HG02943 (cell line): ENCODE measurements around the gene FAM3B.
"Not testable (repeated sequence)": the region's sequence is repeated elsewhere in the genome, so short reads cannot be mapped to it uniquely, and the experiment has no call there.

Experiments
- ATAC-seq: cut with Tn5 transposase; IDR thresholded peaks from one replicate; pipeline ENCODE4 v1.9.1; 2021; ENCODE audit warnings: mild to moderate bottlenecking, low read depth, moderate library complexity; ENCODE audit not compliant: unreplicated experiment

Gene FAM3B

DNA sequence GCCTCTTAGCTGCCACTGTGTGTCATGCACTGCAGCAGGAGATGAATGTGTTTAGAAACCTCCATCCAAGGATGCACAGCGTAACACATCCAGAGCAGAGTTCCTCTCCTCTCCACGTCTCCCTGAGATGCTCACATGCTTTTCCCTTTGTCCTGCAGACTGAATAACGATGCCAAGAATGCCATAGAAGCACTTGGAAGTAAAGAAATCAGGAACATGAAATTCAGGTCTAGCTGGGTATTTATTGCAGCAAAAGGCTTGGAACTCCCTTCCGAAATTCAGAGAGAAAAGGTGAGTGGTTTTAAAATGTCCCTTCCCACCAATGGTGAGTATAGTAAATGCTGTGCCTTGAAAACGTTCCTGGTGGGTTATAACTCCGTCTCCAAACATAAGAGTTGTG, 31.8 kb downstream of the FAM3B start:
- ATAC-seq, result no peak

DNA sequence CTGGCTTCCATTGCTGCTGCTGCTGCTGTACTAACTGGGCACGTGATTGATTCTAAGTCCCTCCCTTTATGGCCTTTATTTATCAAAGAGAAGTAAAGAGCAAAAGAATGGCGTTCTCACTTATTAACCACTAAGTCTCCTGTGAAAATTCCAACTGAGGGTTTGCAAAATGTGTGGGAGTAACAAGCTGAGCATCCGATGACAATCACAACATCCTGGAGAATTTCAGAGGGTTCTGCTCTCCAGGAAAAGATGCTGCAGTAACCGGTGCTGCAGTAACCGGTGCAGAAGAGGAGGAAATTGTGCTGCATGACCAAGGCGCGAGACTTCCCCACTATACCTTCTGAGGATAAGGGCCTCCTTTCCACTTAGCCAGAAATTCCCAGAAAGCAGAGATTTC, 32.5 kb downstream of the FAM3B start:
- ATAC-seq, result no peak

DNA sequence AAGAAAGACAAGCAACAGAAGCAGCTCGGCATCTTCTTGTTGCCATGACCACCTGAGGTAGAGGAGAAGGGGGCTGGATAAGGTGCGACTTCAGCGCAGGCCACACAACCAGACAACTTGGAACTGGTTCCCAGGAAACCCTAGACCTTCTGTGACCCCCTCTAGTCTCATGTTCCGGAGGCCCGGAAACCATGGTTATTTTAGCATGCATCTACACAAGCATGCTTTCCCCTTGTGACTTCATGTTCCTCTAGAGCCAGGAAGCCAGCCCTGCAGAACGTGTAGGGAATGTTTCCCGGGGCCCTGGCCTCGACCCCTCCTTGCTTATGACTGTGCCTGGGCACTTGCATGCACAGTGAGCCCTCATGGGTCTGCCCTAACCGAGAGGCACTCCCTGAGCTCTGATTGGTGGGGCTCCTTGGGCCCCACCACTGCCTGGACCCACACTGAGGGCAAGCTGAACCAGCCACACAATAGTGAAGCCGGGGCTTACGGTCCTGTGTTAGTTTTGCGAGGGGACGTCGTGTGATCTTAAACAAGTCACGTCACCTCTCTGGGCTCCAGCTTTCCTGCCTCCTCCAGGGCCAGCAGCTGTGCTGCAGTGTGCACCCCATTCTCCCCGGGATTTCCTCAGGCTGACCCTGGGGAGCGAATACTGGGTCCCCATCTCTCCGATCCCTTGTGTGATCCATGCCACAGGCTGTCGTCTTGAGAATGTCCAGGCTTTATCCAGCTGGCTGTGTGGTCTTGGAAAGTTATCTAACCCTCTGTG, 33.2 kb downstream of the FAM3B start:
- no peak for ATAC-seq

DNA sequence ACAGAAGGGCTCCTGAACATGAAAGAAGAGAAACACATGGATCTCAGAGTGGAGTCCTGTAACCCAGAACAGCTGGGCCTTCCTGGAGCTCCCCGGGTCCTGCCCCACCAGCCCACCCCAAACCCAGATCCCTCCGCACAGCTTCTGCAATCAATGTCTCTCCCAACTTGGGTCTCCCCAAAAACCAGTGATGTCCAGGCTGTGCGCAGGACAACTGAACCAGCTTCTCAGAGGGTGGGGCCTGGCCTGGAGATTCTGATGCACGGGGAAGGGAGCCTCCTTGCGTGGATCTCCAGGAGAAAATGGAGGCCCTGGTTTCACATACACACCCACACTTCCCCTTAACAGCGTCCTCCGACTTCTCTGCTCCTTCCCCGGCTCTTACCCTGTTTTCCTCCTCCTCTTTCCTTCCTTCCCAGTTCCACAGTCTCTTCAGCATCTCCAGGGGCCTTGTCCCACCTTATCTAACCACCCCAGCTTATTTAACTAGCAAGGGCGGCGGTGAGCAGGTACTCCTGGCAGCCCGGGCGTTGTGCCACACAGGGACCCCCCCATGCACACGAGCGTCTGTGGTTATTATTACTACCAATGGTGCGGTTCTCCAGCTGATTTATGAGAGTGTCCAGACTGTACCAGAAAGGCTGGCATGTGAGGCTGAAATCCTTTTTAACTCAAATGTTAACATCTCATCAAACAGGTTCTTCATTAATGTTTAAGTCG, 34.0 kb downstream of the FAM3B start:
- no peak for ATAC-seq

DNA sequence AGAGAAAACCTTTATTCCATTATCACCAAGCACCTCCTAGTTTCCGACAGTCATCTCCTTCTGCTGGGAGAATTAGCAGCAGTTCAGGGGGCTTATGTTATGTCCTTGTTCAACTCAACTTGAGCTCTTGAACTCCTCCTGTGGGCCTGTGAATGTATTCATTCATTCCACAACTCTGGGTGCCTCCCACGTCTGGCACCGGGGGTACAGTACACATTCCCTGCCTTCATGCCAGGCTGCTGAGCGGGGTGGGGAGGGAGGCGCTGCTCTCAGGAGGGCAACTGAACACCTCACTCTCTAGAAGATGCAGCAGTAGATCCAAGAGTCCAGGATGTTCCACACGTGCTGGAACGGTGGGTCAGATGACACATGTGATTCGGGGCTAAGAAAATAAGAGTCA, 40.9 kb downstream of the FAM3B start:
- ATAC-seq, result no peak

DNA sequence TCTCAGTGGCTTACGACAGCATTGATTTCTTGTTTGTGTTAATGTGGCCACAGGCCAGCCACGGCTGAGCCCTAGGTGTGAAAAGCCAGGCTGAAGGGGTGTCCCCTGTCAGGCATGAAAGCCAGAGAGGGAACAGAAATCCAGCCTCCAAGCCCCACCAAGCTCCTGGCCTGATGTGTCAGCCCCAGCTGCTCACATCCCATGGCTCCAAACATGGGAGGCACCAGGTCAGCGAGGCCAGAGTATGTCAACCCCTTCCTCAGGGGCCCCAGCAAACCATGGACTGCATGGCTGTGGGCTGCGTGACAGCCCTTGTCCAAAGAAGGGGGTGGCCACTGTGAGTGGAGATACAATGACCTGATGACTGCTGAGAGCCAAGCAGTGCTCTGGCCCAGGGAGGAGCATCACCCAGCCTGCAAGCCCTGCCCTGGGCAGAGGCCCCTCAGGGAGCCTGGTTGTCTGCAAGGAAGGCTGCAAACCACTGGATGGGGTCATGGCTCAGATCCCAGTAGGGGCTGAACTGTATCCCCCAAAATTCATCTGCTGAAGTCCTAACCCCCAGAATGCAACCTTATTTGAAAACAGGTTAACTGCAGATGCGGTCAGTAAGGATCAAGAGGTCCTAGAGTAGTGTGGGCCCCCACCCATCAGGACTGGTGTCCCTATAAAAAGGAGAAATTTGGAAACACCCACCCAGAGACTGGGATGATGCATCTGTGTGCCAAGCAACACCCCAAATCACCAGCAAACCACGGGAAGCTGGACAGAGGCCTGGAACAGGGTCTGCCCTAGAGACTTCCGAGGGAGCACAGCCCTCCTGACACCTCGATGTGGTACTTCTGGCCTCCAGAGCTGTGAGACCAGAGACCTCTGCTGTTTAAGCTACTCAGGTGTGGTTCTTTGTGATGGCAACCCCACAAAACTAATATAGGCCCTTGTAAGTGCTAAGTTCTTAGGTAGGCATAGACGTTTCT, 41.9 kb downstream of the FAM3B start:
- ATAC-seq, result no peak

DNA sequence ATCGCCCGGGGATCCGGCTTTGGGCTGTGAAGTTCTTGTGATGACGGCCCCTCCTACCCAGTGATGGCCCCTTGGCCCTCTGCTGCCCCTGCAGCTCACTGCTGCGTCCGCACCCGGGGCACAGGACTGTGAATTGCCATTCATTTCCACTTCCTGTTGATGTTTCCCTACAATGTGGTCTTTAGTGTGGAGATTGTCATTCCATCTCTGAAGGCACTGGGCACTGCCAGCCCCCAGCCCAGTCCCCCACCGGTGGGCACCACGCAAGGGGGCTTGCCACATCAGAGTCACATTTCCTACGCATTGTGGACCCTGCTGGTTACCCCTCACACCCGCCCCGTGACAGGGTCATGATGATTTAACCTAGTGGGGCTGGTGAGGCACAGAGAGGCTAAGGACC, 42.7 kb downstream of the FAM3B start:
- no peak for ATAC-seq

DNA sequence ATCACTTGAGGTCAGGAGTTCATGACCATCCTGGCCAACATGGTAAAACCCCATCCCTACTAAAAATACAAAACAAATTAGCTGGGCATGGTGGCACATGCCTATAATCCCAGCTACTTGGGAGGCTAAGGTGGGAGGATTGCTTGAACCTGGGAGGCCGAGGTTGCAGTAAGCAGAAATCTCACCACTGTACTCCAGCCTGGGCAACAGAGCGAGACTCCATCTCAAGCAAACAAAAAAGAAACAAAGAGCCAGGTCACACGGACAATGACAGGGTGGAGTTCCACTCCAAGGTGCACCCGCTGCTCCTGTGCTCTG, 43.1 kb downstream of the FAM3B start:
- not testable (repeated sequence) for ATAC-seq

DNA sequence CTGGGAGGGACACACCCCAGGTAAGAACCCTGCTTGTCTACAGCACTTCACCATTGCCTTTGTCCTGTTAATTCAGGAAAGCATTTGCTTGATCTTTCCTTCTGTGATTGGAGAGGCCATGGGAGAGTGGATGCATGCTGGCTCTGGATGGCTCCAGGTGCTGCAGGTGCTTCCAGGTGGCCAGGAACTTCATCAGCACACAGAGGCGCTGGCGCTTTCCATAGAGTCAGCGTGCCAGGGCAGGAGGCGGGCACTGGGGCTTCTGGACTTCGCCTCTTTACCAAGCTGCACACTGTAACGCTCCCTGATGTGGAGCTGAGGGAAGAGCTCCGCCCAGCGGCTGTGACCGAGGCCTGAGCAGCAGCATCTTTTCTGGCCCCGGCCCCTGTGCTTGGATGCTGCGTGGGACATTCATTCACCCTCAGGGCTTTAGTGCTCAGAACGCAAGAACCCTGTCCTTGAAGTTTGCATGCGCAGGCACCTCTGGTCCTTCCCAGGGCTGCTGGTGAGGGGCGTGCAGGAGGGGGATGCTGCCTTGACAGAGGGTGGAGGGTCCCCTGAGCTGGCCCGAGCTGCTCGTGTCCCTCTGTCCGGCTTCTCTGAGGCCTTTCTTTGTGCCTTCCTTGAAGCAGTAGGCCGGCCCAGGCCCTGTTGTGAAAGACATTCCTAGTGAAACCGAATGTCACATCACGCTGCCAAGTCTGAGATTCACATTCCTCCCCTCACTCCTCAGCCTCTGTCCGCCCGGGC, 43.6 kb downstream of the FAM3B start:
- no peak for ATAC-seq

DNA sequence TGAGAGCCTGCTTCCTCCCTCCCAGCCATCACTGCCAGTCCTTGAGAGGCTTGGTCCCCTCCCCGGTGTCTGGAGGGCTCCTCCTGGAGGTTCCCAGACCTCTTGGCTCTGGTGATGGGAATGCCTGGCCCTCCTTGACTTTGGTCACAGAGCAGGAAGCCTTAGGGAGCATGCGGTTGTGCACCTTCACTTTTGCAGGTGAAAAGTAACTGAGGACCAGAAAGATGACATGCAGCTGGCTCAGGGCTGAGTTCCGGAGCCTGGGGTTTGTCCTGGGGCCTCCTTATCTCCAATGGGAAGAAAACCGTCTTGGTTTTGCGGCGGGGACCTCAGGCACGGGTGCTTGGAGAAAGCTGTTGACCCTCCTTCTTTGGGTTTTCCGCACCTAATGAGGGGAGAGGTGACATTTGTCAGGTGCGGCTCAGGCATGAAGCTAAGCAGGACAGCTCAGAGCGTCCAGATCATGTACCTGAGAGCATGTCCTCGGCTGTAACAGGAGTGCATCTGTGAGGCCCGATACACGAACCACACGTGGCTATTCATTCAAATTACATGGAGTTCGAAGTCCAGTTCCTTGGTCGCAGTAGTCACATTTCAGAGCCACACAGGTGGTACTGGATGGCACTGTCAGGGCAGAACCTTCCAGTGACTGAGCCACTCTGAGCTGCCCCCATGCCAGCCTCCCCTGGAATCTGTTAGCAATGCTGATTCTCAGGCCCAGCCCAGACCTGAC, 44.6 kb downstream of the FAM3B start:
- ATAC-seq, result peak; percentile 30

DNA sequence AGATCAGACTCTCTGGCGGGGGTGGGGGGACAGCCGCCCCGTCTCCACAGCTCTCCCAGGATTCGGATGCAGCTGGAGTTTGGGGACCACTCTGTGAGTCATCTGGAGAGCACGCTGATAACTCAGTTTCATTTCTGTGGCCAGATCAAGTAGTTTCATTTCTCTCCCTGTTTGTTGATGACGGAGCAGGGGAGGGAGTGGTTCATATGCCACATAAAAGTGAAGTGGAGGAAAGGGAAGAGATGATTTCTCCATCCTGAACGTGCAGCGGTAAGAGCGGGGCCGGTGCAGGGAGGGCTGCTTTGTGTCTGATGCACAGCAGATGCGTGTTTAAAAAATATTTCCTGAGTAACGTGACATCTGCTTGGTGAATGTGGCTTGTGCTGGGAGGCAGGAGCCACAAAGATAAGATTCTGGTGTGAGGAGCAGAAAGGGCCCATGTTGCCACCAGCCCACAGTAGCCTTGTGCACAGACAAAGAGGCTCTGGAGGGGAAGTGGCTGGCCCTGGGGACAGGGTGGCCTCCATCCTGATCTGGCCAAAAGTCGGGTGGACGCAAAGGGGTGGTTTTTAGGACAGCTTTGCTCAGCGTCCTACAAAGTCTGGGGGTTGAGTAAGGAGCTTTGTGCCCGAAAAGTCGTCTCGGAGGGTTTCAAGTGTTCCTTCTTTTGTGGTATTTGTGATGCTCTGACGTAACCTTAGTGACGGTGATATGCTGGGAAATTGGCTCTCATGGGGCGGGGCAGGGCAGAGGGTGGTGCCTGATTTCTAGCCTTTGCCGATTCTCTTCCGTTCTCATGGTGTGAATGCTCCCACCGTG, 45.4 kb downstream of the FAM3B start, which contains the start of gene MX2:
Gene MX2 (plus strand): TSS at position 242 of the 819 bp plus-strand sequence. CDS start 14,880 bp downstream, outside the sequence.
- peak; percentile 56 for ATAC-seq

DNA sequence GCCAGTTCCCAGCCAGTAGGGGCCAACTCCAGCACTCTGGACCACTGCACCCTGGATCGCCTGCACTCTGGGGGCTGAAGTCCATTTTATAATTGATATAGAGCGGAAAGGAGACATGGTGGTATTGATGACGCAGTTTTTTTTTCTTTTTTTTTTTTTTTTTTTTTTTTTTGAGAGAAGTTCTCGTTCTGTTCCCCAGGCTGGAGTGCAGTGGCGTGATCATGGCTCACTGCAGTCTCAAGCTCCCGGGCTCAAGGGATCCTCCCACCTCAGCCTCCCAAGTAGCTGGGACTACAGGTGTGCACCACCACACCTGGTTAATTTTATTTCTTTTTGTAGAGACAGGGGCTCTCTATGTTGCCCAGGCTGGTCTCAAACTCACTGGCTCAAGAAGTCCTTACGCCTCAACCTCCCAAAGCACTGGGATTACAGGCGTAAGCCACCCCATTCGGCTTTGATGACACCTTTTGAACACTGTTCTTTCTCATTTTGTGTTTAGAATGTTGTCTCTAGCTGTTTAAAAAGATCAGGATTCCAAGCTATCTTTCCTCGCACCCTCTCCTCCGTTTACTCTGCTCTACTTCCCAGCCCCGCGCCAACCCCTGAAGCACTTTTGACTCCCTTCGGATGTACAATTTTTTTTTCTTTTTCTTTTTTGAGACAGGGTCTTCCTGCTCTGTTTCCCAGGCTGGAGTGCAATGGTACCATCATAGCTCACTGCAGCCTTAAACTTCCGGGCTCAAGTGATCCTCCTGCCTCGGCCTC, 46.2 kb downstream of the FAM3B start:
- ATAC-seq, result no peak

DNA sequence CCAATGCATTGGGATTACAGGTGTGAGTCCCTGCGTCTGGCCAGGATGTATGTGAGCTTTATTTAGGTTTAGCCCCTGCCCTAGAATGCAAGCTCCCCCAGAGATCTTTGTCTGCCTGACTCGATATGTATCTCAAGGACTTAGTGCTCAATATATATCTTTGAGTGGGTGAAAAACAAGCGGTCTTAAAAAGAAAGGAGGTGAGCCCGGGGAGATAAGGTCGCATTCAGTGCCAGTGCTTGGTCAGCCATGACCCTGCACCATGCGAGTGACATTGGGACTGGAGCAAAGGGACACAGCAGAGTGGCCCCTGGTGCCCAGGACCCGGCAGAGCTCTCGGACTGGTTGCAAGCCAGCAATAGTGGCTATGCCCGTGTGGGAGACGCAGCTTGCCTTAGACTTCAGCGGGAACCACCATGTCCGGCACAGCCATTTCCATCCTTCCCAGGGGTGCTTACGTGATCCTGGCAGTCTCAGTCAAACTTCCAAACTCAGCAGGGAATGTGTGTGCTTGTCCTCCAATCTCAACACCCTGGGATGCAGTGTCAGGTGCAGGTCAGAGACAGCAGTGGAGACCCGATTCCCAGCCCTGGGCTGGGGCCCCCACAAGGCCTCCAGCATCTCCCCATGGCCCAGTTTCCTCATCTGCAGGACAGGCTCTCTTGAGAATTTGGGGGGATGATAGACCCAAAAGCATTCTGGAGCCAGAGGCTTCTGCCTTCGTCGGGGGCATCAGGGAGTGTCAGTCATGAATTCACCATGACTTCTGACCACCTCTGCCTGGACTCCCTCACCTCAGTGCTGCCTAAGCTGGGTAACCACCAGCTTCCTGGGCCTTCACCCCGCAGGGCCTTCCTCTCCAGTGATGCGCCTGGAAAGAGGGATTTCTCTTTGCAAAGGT, 47.0 kb downstream of the FAM3B start:
- no peak for ATAC-seq

DNA sequence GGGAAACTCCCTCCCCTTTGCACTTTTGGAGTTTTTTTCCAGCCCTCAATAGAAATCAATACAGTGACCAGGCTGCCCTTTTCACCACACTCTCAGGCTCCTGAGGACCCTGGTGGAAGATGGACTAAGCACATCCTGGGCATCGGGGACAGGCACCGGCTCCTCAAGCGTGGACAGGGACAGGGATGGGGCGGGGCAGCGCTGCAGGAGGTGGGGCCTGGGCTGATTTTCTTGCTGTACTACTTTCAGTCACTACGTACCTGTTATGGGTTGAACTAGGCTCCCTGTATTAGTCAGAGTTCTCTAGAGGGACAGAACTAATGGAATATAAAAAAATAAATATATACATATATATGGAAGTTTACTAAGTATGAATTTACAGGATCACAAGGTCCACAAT, 47.7 kb downstream of the FAM3B start:
- no peak for ATAC-seq

DNA sequence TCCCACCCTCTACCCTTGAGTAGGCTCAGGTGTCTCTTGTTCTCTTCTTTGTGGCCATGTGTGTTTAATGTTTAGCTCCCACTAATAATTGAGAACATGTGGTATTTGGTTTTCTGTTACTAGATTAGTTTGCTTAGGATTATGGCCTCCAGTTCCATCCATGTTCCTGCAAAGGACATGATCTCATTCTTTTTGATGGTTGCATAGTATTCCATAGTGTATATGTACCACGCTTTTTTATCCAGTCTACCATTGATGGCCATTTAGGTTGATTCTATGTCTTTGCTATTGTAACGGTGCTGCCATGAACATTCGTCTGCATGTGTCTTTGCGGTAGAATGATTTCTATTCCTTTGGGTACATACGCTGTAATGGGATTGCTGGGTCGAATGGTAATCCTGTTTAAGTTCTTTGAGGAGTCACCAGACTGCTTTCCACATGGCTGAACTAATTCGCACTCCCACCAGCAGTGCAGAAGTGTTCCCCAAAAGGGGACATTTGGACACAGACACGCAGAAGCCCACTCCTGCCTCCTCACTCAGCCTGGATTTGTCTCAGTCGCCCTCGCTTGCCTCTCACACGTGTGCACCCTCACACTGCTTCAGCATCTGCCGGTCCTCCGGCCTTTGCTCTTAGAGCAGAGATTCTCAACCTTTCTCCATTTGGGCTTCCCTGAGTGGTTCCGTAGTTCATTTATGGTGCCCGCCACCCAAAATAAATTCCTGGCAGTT, 48.9 kb downstream of the FAM3B start:
- ATAC-seq, result no peak

DNA sequence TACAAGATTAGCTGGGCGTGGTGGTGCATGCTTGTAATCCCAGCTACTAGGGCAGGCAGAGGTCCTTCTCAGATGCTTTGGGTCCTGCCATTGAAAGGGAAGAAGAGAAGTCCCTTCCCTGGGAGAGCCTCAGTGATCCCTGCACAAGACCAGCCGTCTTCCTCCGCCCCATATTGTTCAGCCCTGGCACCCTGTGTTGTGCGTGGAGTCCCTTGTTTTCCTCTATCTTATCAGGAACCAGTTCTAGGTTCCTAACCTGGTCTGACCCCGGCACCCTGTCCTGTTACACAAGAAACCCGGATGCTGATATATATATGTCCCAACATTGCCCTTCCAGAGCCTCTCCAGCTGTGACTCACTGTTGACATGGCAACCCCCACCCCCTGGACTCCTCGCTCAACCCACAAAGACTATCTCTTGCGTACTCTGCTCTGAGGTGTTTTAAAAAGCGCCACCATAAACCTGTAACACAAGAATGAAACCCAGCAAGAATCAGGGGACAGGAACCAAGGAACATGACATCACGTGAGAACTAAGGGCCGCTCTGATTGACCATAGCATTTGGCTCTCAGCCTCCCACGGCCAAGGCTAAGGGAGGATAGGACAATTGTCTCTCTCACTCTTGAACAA, 50.0 kb downstream of the FAM3B start:
- no peak for ATAC-seq
